ENCODE results near the gene RPP25L. TPM values are rescaled to one million over a fixed set of nuclear protein-coding genes. Genes with fewer than 3 reads are reported as not detected.
A peak's percentile ranks its signal among the peaks of the same experiment; 100 is the strongest.

The RPP25L gene, protein sequence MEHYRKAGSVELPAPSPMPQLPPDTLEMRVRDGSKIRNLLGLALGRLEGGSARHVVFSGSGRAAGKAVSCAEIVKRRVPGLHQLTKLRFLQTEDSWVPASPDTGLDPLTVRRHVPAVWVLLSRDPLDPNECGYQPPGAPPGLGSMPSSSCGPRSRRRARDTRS
- total RNA-seq: 10 to 100 TPM; 29.9 to 49.2 TPM

GRCh38 chr9:34611811-34612787 lies at the start of gene RPP25L:
TSS of gene RPP25L (minus strand) at chr9:34612097. CDS start at chr9:34611296, 801 bp downstream.
- H3K27me3 ChIP-seq: no peaks in the 10 kb centered on the region

DNA sequence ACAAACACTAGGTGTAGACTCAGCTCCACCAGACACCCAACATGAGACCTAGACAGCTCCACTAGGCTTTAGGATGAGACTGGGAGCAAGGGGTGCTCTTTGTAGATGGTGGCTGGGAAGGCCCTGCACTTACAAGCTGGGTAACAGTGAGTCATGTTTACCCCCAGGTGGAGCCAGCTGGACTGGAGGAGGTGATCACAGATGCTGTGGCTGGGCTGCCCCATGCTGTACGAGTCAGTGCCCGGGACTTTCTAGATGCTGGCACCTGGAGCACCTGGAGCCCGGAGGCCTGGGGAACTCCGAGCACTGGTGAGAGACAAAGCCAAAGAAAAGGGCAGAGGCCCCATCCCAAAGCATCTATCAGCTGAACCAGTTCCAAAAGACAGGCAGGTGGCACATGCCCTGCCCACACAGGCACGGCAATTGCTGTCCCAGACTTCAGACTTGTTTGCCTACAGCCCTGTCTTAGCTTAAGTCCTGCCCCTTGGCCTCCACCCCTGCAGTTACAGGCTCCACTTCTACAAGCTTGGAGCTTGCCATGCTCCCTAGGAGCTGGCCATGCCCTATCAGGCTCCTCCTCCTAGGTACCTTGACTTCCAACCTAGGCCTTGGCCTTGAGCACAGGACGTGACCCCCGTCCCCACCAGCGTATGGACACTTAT lies 47.8 kb upstream of the RPP25L start:
- peaks cover 0 to 29% of the 10 kb centered on the region in 2 donors for H3K4me1 ChIP-seq
- peaks cover 7% of the 10 kb centered on the region for H3K36me3 ChIP-seq
- no peaks in the 10 kb centered on the region for H3K9me3 ChIP-seq
- DNase-seq (ENCODE audit: low spot score): no peak
- no peak overlapping the region for H3K4me3 ChIP-seq
- no peak overlapping the region for H3K27ac ChIP-seq
- no peaks in the 10 kb centered on the region for H3K27me3 ChIP-seq
- TF ChIP-seq CTCF (IDR thresholded peaks at IDR 0.05): no peak

More at GRCh38 chr9:34611811-34612787, at the start of gene RPP25L:
- Histone ChIP-seq H3K9me3 (no peaks in the 10 kb centered on the region), H3K36me3 (peaks cover 27% of the 10 kb centered on the region), H3K4me1 (peaks cover 0 to 28% of the 10 kb centered on the region in 2 donors), H3K27ac (peak within 1 kb of the TSS; percentile 92), H3K4me3 (peak within 1 kb of the TSS; percentile 75 to 81)
- DNase-seq (ENCODE audit: low spot score): peak; percentile 85
- TF ChIP-seq CTCF (IDR thresholded peaks at IDR 0.05): no peak

DNA sequence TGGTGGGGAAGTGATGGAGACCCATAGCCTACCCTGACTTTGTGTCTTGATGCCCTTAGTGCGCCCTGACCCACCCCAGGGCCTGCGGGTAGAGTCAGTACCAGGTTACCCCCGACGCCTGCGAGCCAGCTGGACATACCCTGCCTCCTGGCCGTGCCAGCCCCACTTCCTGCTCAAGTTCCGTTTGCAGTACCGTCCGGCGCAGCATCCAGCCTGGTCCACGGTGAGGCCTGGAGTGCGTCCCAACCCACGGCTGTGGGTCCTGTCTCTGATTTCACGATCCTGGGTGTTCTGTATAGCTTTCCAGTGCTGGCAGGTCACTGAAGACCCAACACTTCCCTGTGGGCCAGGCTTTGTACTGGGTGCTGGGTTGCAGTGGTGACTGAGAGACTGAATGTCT lies 46.6 kb upstream of the RPP25L start:
- Histone ChIP-seq H3K9me3 (no peaks in the 10 kb centered on the region), H3K4me3 (no peak overlapping the region), H3K27ac (no peak overlapping the region), H3K4me1 (peaks cover 0 to 33% of the 10 kb centered on the region in 2 donors), H3K36me3 (peaks cover 7% of the 10 kb centered on the region), H3K27me3 (no peaks in the 10 kb centered on the region)
- no peak for DNase-seq (ENCODE audit: low spot score)
- no peak for TF ChIP-seq CTCF (IDR thresholded peaks at IDR 0.05)

DNA sequence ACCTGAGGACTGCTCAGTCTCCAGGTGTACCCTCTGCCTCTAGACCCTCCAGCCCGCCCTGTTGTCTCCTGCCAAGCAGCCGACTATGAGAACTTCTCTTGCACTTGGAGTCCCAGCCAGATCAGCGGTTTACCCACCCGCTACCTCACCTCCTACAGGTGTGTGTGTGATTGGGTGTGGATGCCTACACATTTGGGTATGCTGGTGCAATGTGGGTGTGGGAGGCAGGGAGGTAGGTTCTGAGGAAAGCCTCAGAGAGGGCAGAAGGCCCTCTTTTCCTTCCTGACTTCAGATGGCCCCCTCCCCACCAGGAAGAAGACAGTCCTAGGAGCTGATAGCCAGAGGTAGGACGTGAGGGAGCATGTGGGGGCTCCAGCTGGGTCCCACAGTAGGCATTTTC lies 45.1 kb upstream of the RPP25L start:
- DNase-seq (ENCODE audit: low spot score): no peak
- no peaks in the 10 kb centered on the region for H3K27me3 ChIP-seq
- peaks cover 7% of the 10 kb centered on the region for H3K36me3 ChIP-seq
- H3K27ac ChIP-seq: no peak overlapping the region
- H3K9me3 ChIP-seq: no peaks in the 10 kb centered on the region
- TF ChIP-seq CTCF (IDR thresholded peaks at IDR 0.05): no peak
- H3K4me3 ChIP-seq: no peak overlapping the region
- peaks cover 0 to 46% of the 10 kb centered on the region in 2 donors for H3K4me1 ChIP-seq

DNA sequence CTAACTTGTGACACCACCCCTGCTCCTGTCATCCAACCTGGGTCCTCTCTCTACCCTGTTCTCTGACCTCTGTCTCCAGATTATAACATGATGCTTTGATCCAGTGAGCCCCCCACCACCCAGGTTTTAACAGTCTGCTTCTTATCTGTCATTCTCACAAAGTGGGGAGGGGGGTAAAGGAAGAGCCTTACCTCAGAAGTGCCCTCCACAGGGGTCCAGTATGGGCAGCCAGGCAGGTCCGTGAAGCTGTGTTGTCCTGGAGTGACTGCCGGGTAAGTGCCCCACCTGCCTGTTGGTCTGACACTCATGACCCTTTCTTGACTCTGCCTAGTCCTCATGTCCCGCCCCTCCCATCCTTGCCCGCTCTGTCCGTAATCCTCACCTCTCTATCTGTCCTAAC lies 43.5 kb upstream of the RPP25L start:
- no peak for TF ChIP-seq CTCF (IDR thresholded peaks at IDR 0.05)
- no peak for DNase-seq (ENCODE audit: low spot score)

More for the DNA sequence above, 43.5 kb upstream of the RPP25L start:
- H3K27ac ChIP-seq: peak overlapping the region; percentile 85 to 93
- H3K36me3 ChIP-seq: peaks cover 5% of the 10 kb centered on the region
- no peaks in the 10 kb centered on the region for H3K9me3 ChIP-seq
- H3K4me3 ChIP-seq: no peak overlapping the region
- H3K27me3 ChIP-seq: no peaks in the 10 kb centered on the region
- peaks cover 0 to 59% of the 10 kb centered on the region in 2 donors for H3K4me1 ChIP-seq
